Activated CD4-positive, alpha-beta T cell treated with anti-CD3 and anti-CD28 coated beads, Interleukin-2, amount 50 U/mL, for 48 hours (primary cell): Measurements from ENCODE around the gene TNKS2.
"Not testable (repeated sequence)": the region's sequence is repeated elsewhere in the genome, so short reads cannot be mapped to it uniquely, and the experiment has no call there.

Experiments used
- DNase-seq, 2 experiments: peaks; one replicate each; pipeline ENCODE4 v3.0.0-alpha.2; 2020

TNKS2 gene

GRCh38 chr10:91797874-91798648 is at the start of gene TNKS2:
TSS of gene TNKS2 (plus strand) at chr10:91798426. CDS start at chr10:91798691, 265 bp downstream.
- DNase-seq, result peak; percentile 92 to 93

GRCh38 chr10:91749592-91749991 is 48.6 kb upstream of the TNKS2 start:
- DNase-seq, result not testable (repeated sequence)

GRCh38 chr10:91756286-91756685 is 41.9 kb upstream of the TNKS2 start:
- no peak for DNase-seq

GRCh38 chr10:91758303-91759146 is 39.7 kb upstream of the TNKS2 start:
- no peak for DNase-seq

- no peak for DNase-seq
Measured at GRCh38 chr10:91759581-91759986, 38.6 kb upstream of the TNKS2 start.

- no peak for DNase-seq
Measured at GRCh38 chr10:91761721-91762120, 36.5 kb upstream of the TNKS2 start.

GRCh38 chr10:91762878-91763277 is 35.3 kb upstream of the TNKS2 start:
- no peak for DNase-seq

GRCh38 chr10:91766676-91767075 is 31.6 kb upstream of the TNKS2 start:
- no peak for DNase-seq

GRCh38 chr10:91768123-91768522 is 30.1 kb upstream of the TNKS2 start:
- DNase-seq, result no peak

- no peak for DNase-seq
Measured at GRCh38 chr10:91771907-91772306, 26.3 kb upstream of the TNKS2 start.

GRCh38 chr10:91772461-91772860 is 25.8 kb upstream of the TNKS2 start:
- DNase-seq, result no peak

- no peak for DNase-seq
Measured at GRCh38 chr10:91772869-91773268, 25.4 kb upstream of the TNKS2 start.

GRCh38 chr10:91774571-91774970 is 23.7 kb upstream of the TNKS2 start:
- no peak for DNase-seq

- DNase-seq, result no peak
Measured at GRCh38 chr10:91775731-91776130, 22.5 kb upstream of the TNKS2 start.

- DNase-seq, result no peak
Measured at GRCh38 chr10:91776266-91776665, 22.0 kb upstream of the TNKS2 start.

- DNase-seq, result no peak
Measured at GRCh38 chr10:91778485-91778884, 19.7 kb upstream of the TNKS2 start.

GRCh38 chr10:91779011-91779605 is 19.1 kb upstream of the TNKS2 start:
- DNase-seq, result no peak

- DNase-seq, result no peak
Measured at GRCh38 chr10:91782539-91782938, 15.7 kb upstream of the TNKS2 start.

- DNase-seq, result no peak
Measured at GRCh38 chr10:91785830-91786229, 12.4 kb upstream of the TNKS2 start.

GRCh38 chr10:91787258-91787657 is 11.0 kb upstream of the TNKS2 start:
- no peak for DNase-seq

GRCh38 chr10:91787810-91788209 is 10.4 kb upstream of the TNKS2 start:
- DNase-seq, result no peak

GRCh38 chr10:91788527-91788926 is 9.7 kb upstream of the TNKS2 start:
- DNase-seq, result no peak

- peak; percentile 57 to 65 for DNase-seq
Measured at GRCh38 chr10:91796331-91797047, 1.7 kb upstream of the TNKS2 start.
